ENCODE results near the gene NOBOX.
A peak's percentile ranks its signal among the peaks of the same experiment; 100 is the strongest.
"Not testable (repeated sequence)": the region's sequence is repeated elsewhere in the genome, so short reads cannot be mapped to it uniquely, and the experiment has no call there.

NOBOX gene

DNA sequence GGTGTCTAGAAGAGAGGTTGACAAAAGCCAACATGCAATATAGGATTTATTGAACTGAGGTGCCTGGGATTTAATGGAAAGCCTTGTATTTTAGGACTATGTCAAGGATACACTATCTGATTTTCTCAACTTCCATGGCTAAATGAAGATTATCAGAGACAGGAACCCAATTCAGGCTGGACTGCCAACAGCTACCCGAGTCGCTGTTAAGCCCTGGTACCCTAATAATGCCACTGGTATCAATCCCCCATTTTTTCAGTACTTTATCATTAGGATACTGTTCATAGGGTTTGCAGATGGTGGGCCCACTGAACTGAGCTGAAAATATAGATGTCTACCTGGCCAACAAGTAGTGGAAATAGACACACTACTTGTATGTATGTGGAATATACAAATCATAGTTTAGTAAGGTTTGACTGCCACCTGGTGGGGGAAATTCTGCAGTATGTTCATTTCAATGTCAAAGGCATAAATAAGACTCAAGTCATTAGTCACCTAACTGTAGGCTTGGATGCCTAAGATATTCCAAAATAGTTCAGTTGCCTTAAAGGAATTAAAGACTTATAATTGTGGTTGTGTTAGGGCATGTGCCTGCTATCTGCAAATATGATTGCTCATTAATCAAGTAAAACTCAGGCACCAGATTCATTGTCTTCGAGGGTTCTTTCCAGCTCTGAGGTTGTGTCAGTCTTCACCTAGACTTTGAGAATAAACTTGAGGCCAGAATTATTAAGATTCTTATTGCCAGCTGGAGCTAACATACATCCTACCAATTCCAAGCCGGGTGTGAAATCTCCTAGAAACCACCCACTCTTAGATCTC lies 34.1 kb upstream of the NOBOX start:
- no peak overlapping the region for H3K27ac Mint-ChIP-seq
- peaks cover 12% of the 10 kb centered on the region for H3K27me3 Mint-ChIP-seq (ENCODE audit: low read depth, poor library complexity)
- no peaks in the 10 kb centered on the region for H3K4me1 Mint-ChIP-seq
- TF ChIP-seq, protein P1, sequence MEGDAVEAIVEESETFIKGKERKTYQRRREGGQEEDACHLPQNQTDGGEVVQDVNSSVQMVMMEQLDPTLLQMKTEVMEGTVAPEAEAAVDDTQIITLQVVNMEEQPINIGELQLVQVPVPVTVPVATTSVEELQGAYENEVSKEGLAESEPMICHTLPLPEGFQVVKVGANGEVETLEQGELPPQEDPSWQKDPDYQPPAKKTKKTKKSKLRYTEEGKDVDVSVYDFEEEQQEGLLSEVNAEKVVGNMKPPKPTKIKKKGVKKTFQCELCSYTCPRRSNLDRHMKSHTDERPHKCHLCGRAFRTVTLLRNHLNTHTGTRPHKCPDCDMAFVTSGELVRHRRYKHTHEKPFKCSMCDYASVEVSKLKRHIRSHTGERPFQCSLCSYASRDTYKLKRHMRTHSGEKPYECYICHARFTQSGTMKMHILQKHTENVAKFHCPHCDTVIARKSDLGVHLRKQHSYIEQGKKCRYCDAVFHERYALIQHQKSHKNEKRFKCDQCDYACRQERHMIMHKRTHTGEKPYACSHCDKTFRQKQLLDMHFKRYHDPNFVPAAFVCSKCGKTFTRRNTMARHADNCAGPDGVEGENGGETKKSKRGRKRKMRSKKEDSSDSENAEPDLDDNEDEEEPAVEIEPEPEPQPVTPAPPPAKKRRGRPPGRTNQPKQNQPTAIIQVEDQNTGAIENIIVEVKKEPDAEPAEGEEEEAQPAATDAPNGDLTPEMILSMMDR (IDR thresholded peaks at IDR 0.05) = peak; percentile 68
- no peaks in the 10 kb centered on the region for H3K36me3 Mint-ChIP-seq (ENCODE audit: low read depth)
- no peaks in the 10 kb centered on the region for H3K9me3 Mint-ChIP-seq
- no peak overlapping the region for H3K4me3 Mint-ChIP-seq
- DNase-seq = peak; percentile 71

DNA sequence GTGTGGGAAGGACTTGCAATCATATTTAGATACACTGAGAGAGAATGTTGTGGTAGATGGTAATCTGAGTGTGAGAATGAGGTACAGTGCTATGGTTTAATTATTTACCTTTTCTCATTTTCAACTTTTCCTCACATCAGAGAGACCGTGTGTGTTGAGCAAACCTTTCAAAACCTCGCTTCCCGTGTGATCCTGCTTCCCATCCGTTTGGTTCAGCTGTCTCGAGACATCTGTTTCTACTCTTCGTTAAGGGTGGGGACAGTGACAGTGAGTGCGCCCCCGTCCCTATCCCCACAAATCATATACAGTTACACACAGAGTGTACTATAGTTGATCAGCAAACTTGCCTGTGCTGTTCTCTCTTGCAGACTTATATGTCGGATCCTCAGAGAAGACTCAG lies 33.0 kb upstream of the NOBOX start:
- Mint-ChIP-seq H3K4me3 (no peak overlapping the region), H3K4me1 (no peaks in the 10 kb centered on the region), H3K27me3 (ENCODE audit: low read depth, poor library complexity) (peaks cover 12% of the 10 kb centered on the region), H3K27ac (no peak overlapping the region), H3K36me3 (ENCODE audit: low read depth) (no peaks in the 10 kb centered on the region), H3K9me3 (no peaks in the 10 kb centered on the region)
- TF ChIP-seq, protein P1 (IDR thresholded peaks at IDR 0.05) = no peak
- no peak for DNase-seq

DNA sequence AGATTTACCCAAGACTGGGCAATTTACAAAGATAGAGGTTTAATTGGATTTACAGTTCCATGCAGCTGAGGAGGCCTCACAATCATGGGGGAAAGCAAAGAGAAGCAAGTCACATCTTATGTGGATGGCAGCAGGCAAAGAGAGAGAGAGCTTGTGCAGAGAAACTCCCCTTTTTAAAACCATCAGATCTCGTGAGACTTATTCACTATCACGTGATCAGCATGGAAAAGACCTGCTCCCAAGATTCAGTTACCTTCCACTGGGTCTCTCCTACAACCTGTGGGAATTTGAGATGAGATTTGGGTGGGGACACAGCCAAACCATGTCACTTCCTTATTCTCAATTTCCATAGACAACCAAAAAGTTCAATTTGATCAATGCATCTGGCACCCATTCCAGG lies 24.9 kb upstream of the NOBOX start:
- TF ChIP-seq, protein P1 (IDR thresholded peaks at IDR 0.05) = no peak
- no peak for DNase-seq
- H3K36me3 Mint-ChIP-seq (ENCODE audit: low read depth) = peaks cover 5% of the 10 kb centered on the region
- H3K4me3 Mint-ChIP-seq = no peak overlapping the region
- H3K4me1 Mint-ChIP-seq = no peaks in the 10 kb centered on the region
- H3K27me3 Mint-ChIP-seq (ENCODE audit: low read depth, poor library complexity) = peaks cover 7% of the 10 kb centered on the region
- H3K27ac Mint-ChIP-seq = no peak overlapping the region
- H3K9me3 Mint-ChIP-seq = peaks cover 56% of the 10 kb centered on the region

DNA sequence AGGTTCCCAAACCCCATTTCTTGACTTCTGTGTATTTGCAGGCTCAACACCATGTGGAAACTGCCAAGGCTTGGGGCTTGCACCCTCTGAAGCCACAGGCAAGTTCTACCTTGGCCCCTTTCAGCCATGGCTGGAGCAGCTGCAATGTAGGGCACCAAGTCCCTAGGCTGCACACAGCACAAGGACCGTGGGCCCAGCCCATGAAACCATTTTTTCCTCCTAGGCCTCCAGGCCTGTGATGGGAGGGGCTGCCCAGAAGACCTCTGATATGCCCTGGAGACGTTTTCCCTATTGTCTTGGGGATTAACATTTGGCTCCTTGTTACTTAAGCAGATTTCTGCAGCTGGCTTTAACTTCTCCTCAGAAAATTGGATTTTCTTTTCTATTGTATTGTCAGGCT lies 24.0 kb upstream of the NOBOX start:
- H3K27ac Mint-ChIP-seq; H3K4me3 Mint-ChIP-seq; DNase-seq; H3K36me3 Mint-ChIP-seq (ENCODE audit: low read depth); H3K4me1 Mint-ChIP-seq; H3K27me3 Mint-ChIP-seq (ENCODE audit: low read depth, poor library complexity): not testable (repeated sequence)
- peaks cover 59% of the 10 kb centered on the region for H3K9me3 Mint-ChIP-seq

DNA sequence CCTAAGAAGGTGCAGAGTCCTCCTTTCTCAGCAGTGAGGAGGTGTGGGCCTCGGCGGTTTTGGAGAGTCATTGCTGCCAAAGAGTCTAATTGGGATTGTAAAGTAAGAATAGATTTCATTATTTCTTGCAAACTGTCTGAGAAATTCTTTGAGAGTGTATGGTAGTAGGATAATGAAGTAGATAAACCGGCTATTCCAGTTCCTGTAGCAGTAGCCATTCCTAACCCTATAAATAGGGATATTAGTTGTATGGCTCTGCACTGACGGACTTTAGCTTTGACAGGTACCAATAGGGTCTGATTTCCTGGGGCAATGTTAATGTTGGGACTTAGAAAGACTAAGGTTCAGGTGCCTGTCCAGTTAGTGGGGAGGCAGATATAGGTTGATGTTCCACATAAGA lies 15.4 kb upstream of the NOBOX start:
- H3K27me3 Mint-ChIP-seq (ENCODE audit: low read depth, poor library complexity); H3K27ac Mint-ChIP-seq; H3K4me1 Mint-ChIP-seq; DNase-seq; H3K4me3 Mint-ChIP-seq; H3K36me3 Mint-ChIP-seq (ENCODE audit: low read depth): not testable (repeated sequence)
- H3K9me3 Mint-ChIP-seq = peaks cover 32% of the 10 kb centered on the region

DNA sequence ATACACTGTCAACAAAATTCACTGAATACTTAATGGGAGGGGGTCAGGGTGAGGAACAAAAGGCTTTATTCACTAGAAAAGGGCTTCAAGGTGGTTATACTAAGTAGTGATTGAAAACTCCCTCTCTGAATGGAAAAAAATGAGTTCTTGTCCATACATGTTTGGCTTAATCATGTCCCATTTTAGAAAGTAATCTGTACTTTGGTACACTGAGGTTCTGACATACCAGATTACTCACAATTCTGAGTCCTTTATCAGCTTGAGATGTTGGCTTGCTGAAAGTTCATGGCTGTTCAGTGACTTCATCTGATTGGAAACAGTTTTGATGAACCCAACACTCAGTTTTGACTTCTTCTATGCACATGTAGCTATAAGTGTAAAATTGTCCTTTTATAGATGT lies 12.8 kb upstream of the NOBOX start:
- no peak overlapping the region for H3K4me3 Mint-ChIP-seq
- peaks cover 4% of the 10 kb centered on the region for H3K4me1 Mint-ChIP-seq
- TF ChIP-seq, protein P1 (IDR thresholded peaks at IDR 0.05) = no peak
- peaks cover 26% of the 10 kb centered on the region for H3K9me3 Mint-ChIP-seq
- no peaks in the 10 kb centered on the region for H3K36me3 Mint-ChIP-seq (ENCODE audit: low read depth)
- no peak overlapping the region for H3K27ac Mint-ChIP-seq
- DNase-seq = no peak
- H3K27me3 Mint-ChIP-seq (ENCODE audit: low read depth, poor library complexity) = peaks cover 6% of the 10 kb centered on the region

DNA sequence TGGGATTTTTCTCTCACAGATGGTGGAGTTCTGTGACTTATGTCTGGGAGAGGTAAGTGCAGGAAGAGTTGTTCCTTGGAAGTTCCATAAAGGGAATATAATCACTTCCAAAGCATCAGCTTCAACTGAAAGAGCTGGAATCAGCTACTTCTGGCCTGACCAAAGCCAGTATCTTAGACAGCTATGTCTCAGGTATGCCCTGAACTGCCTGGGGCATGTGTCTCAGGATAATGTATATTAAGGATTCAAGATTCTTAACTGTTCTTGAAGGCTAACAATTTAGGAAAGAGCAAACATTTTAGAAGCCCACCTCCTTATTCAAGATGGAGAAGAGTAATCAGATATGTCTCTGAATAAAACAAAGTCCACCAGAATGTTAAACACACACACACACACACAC lies 12.4 kb upstream of the NOBOX start:
- H3K4me3 Mint-ChIP-seq = no peak overlapping the region
- DNase-seq = no peak
- H3K4me1 Mint-ChIP-seq = peaks cover 7% of the 10 kb centered on the region
- peaks cover 9% of the 10 kb centered on the region for H3K27me3 Mint-ChIP-seq (ENCODE audit: low read depth, poor library complexity)
- H3K27ac Mint-ChIP-seq = no peak overlapping the region
- TF ChIP-seq, protein P1 (IDR thresholded peaks at IDR 0.05) = no peak
- H3K9me3 Mint-ChIP-seq = peaks cover 26% of the 10 kb centered on the region
- no peaks in the 10 kb centered on the region for H3K36me3 Mint-ChIP-seq (ENCODE audit: low read depth)
